GM18498 (cell line): Measurements from ENCODE around the gene HOXD11.

Experiments used
- ATAC-seq: cut with Tn5 transposase; IDR thresholded peaks from one replicate; pipeline ENCODE4 v1.9.1; 2021; ENCODE audit warnings: mild to moderate bottlenecking, moderate library complexity; ENCODE audit not compliant: unreplicated experiment

The HOXD11 gene

DNA sequence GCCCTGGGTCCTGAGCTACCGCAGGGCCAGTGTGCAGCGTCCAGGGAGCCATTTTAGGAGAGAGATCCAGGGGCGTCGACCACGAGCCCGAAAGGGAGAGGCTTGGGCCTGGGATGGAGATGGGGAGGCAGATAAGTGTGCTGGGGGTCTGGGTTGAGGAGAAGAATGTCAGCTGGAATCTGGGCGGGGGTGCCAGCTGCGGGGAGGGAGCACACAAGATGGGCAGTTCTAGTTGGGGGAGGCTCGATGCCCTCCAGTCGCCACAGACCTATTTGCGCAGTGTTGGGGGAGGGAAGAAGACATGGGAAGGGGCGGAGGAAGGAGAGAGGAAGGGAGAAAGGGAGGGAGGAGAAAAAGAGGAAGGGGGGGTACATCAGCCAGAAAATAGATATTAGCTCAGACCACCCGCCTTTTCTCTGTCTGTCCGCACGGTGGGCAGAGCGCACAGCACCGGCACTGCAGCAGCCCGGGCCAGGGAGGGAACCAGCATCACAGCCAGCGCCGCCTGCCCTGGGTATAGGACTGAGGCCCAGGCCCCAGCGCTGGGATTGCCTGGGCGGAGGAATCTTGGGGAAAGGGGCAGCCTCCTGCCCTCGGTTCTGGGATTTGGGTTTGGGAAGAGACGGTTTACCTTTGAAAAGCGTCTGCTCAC, 1.9 kb upstream of the HOXD11 start:
- ATAC-seq: no peak

DNA sequence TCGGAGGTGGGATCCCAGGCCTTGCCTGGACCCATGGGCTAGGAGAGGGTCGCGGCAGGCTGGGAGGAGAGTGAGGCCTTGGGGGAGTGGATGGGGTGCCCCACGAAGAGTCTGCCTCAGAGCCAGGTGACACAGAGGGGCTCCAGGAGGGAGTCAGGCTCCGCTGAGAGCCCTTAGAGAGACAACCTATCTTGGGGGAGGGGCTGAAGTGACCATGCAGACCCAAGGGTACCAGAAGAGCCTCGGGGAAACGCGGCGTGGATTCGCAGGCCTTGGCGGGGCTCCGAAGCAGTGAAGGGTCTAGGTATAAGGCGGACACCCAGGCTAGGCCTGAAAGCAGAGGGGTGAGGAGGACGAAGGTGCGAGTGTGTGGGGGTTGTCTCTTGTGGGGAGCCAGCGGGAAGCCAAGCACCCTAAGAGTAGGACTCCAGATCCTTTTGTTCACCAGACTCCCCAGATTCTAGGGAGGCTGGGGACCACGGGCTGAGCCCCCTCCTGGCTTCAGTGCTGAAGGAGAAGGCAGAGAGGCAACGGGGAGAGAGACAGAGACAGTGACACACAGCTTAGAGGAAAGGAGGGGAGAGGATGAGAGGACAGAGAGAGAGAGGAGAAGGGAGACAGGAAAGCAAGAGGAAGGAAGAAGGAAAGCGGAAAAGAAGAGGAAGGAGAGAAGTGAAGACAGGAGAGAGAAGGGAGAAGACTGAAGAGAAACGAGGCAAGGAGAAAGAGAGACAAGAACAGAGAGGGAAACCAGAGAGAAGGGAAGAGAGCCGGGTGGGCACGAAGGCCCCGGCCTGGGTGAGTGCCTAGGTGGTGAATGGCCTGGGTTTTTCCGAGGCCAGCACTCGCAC, 1.1 kb upstream of the HOXD11 start:
- no peak for ATAC-seq

GRCh38 chr2:176107731-176108181, 676 bp downstream of the HOXD11 start:
- ATAC-seq: no peak

DNA sequence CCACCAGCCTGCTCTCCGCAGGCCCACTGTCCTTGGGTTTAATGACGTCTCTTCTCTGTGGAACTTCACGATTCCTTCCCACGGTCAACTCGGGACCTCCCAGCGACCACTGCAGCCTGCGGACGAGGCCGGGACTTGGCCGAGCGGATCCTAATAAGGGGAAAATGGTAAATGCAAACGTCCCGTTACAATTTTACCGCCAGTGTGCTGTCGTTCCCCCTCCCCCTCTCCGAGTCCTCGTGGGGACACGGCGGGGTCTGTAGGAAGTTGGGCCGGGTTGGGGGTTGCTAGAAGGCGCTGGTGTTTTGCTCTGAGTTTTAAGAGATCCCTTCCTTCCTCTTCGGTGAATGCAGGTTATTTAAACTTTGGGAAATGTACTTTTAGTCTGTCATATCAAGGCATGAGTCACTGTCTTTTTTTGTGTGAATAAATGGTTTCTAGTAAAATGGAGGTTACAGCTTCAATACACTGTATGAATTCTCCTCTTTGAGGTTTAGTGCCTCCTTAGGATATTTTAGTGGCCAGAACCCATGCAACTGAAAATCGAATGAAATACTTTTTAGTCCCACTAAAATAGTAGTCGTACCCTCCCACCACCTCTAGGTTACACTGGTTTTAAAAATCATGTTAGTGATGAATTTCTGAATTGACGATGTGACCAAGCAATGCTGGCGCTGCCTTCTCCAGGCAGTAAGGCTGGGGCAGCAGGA, 2.3 kb downstream of the HOXD11 start:
- ATAC-seq: no peak

- no peak for ATAC-seq
Observed at GRCh38 chr2:176109946-176110345, 2.9 kb downstream of the HOXD11 start.

GRCh38 chr2:176110415-176111308, 3.6 kb downstream of the HOXD11 start:
- ATAC-seq: no peak

GRCh38 chr2:176111309-176111663, 4.2 kb downstream of the HOXD11 start:
- ATAC-seq: no peak

DNA sequence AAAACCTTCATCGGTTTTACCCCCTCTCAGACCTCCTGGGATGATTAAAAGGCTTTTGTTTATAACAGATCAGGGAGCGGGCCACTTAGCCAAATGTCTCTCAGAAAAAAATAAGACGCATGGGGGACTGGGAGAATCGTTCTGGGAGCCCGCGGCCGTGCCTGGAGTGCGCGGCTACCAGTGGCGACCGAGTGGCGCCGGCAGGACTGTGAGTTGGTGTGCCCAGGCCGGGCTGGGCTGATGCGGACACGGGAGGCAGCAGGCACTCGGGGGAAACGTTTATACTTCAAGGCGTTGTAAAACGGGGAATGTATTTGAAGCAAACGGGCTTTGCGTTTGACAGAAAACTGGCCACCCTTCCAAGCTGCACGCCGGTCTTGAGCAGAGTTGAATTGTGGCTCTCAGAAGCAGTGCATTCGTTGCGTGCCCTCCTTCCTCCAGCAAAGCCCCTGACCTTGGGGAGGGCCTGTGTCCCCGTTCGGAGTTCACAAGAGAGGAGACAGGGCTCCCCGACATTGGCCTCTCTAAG, 4.8 kb downstream of the HOXD11 start:
- ATAC-seq: no peak

DNA sequence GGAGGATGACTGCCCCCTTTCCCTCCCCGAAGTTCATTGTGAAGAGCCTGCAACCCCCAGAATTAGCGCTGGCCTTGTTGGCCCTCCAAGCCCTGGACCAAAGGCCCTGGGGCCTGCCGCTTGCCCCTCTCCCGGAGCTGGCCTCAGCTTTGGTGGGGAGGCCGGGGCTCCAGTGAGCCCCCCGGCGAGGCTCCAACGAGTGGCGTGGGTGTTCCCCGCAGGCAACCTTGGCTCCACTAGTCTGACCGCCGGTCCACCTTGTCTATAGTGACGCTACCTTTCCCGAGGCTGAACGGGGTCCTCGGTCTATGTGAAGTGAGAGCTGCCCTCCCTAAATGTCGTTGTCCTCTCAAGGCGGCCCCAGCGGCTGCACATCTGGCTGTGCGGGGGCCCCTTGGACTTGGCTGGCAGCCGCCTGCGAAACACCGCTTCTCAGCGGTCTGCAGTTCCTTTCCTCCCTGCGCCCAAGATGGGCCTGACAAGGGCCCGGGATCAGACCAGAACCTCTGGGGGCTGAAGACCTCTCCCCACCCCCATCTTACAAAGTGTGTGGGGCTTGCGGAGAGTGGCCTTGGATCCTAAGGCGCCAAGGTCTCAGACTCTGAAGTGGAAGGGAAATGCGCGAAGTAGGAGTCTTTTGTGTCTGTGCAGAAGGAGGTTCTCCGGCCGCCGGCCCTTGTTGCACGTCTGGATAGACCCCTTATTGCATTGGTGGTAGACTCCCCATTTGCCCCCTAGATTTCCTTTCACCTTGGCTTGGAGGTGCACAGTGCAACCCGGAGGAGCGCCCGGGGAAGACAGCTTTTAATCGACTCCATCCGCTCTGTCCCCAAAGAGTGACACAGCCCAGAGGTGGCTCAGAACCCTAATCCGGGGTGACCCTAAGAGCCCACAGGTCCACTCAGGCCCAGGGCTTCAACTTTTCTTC, 5.6 kb downstream of the HOXD11 start:
- no peak for ATAC-seq

- ATAC-seq: no peak
Observed at GRCh38 chr2:176114120-176114929, 7.2 kb downstream of the HOXD11 start.

GRCh38 chr2:176114930-176115625, 8.0 kb downstream of the HOXD11 start:
- ATAC-seq: no peak

- ATAC-seq: no peak
Observed at GRCh38 chr2:176115883-176116813, 9.1 kb downstream of the HOXD11 start, which contains the start of gene HOXD10. Gene HOXD10 (plus strand): TSS chr2:176116778. CDS start chr2:176116834, 56 bp downstream.

DNA sequence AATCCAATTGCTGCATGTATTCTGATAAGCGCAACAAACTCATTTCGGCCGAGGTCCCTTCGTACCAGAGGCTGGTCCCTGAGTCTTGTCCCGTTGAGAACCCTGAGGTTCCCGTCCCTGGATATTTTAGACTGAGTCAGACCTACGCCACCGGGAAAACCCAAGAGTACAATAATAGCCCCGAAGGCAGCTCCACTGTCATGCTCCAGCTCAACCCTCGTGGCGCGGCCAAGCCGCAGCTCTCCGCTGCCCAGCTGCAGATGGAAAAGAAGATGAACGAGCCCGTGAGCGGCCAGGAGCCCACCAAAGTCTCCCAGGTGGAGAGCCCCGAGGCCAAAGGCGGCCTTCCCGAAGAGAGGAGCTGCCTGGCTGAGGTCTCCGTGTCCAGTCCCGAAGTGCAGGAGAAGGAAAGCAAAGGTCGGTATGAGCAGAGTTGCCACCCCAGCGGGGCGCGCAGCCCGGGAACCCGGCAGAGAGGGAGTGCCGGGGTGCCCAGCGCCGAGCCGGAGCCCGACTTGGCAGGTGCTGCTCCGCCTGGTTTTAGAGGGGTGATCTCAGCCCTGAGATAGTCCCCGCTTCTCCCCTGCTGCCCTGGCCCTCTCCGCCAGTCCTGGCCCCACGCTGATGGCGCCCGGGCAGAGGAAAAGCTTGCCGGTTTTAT, 10.2 kb downstream of the HOXD11 start:
- no peak for ATAC-seq

GRCh38 chr2:176117823-176118371, 10.8 kb downstream of the HOXD11 start:
- ATAC-seq: no peak

DNA sequence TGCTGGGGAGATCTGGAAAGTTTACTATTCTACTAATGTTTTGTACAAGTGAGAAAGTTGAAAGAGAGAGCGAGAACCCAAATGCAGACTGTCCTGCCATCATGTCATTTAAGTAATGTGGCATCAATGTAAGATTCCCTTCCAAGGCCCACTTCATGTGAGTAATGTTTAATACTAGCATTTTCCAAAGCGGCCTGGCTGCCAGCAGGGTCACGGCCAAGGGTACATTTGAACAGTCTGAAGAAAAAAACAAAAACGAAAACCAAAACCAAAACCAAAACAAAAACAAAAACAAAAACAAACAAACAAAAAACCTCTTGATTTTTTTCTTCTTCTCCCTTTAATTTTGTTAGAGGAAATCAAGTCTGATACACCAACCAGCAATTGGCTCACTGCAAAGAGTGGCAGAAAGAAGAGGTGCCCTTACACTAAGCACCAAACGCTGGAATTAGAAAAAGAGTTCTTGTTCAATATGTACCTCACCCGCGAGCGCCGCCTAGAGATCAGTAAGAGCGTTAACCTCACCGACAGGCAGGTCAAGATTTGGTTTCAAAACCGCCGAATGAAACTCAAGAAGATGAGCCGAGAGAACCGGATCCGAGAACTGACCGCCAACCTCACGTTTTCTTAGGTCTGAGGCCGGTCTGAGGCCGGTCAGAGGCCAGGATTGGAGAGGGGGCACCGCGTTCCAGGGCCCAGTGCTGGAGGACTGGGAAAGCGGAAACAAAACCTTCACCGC, 11.7 kb downstream of the HOXD11 start:
- no peak for ATAC-seq
